NCI-H524 treated with DMSO at 0.1 percent for 48 hours (cell line): ENCODE results near the gene ADGRG3.

Experiments used
- DNase-seq: peaks from one replicate; lab custom pipeline; 2025; lab: John Stamatoyannopoulos, UW

ADGRG3 gene

DNA sequence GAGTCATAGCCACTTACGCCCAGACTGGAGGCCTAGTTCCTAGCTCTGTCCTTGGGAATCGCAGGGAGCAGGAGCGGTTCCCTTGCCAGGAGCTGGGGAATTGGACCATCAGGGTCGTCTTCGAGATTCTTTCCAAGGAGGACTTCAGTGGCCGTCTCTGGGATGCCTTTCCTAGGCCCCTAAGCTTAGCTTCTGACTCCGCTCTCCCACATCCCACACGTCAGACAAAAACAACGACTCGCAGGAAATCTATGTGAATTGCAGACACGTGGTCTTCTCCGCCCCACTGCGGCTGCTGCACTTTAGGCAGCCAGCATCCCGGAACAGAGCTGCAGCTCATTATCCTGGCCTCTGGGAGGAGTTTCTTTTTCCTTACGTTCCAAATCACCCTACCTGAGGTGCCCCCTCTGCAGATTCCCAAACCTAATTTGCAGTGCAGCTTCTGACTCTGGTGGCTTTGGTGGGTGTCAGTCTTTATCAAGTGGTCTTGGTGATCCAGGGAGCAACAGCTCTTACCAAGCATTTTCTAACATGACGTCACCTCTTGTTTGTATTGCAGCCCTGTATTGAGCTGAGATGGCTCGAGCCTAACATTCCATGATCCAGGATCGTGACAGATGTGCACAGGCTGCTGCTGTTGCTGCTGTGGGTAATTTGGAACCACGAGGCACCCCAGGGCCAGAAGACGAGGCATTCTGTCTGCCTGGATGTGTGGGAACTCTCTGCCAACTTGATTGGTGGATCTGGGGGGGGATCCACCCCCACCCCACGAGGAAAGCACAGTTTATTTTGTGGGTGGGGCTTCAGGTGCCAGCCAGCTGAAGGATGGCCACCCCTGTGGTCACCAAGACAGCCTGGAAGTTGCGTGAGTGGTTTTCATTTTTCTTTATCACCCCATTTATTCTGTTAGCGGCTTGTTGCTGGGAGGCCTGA lies 68.6 kb downstream of the ADGRG3 start:
- DNase-seq = no peak

DNA sequence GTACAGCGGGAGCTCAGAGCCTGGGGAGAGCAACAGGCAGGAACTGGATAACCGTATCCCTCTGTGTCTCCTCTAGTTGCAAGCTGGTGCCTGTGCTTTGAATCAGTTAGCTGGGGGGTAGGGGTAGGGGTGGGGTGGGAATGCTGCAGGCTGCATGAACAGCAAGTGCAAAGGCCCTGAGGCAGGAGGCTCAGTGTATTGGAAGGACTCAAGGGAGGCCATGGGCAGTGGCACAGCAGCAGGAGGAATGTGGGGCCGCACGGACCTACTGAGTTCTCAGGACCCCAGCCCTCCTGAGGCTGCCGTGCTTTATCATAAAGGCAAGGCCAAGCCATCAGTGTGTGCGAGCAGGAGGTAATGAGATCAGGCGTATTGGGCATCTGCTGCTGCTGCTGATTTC lies 70.7 kb downstream of the ADGRG3 start:
- no peak for DNase-seq
